HL-60 (cell line): ENCODE results near the gene SNX3.
A peak's percentile ranks its signal among the peaks of the same experiment; 100 is the strongest.
"Not testable (repeated sequence)": the region's sequence is repeated elsewhere in the genome, so short reads cannot be mapped to it uniquely, and the experiment has no call there.

ENCODE experiments used
- DNase-seq, 2 experiments: peaks; one replicate each; pipeline ENCODE4 v3.0.0-alpha.2; 2010 to 2020; ENCODE audit warnings: low read depth in 1 of 2, low spot score in 1 of 2
- H3K27ac ChIP-seq: fragments of 250-450 bp; sonication (Bioruptor Pico); replicated peaks from 2 replicates; pipeline ENCODE4 v1.5.1; 2020; ENCODE audit warnings: mild to moderate bottlenecking, moderate library complexity
- H3K27me3 ChIP-seq: fragments of 250-450 bp; sonication (Bioruptor Pico); 2 replicates; pipeline ENCODE4 v1.5.1; 2021; ENCODE audit warnings: mild to moderate bottlenecking, moderate library complexity; ENCODE audit not compliant: insufficient read depth, poor library complexity, severe bottlenecking
- H3K4me3 ChIP-seq: replicated peaks from 2 replicates; pipeline ENCODE4 v1.5.1; 2011; ENCODE audit warnings: mild to moderate bottlenecking, control low read depth, low read length; ENCODE audit not compliant: insufficient read depth
- GABPA ChIP-seq: IDR thresholded peaks from 2 replicates; pipeline ENCODE4 v1.6.1; 2012; ENCODE audit warnings: low read depth
- POLR2AphosphoS5 ChIP-seq: IDR thresholded peaks from 2 replicates; pipeline ENCODE4 v1.6.1; 2012; ENCODE audit warnings: low read depth
- REST ChIP-seq: IDR thresholded peaks from 2 replicates; pipeline ENCODE4 v1.6.1; 2012; ENCODE audit warnings: low read depth; ENCODE audit not compliant: insufficient replicate concordance
- SPI1 ChIP-seq: IDR thresholded peaks from 2 replicates; pipeline ENCODE4 v1.6.1; 2012; ENCODE audit warnings: low read depth, mild to moderate bottlenecking, borderline replicate concordance
- TF ChIP-seq, protein P1 (sequence below): IDR thresholded peaks from one replicate; pipeline ENCODE4 v1.5.1; 2011; ENCODE audit warnings: low read length, control low read depth, inconsistent platforms; ENCODE audit not compliant: insufficient read depth

SNX3 gene

DNA sequence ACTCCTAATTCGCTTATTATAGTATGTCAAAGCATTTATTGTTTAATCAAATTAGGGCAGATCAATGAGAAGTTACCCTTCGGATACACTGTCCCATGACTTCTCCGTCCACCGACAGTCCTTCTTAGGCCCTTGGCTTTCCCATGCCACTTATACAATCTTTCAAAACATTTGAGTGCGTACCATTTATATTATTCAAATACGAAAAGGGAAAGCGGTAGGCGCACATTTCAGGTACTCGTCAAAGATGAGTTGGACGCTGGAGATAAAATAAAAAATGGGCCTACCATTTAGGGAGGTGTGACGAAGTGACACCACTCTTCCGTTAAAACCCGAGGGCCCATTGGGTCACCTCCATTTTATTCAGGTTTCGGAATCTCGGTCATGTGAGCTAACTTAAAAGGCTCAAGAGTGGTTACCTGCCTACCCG, 33.5 kb upstream of the SNX3 start:
- H3K4me3 ChIP-seq = peak overlapping the region; percentile 46
- peak in 1 of 2 experiments; percentile 31 for DNase-seq
- no peaks in the 10 kb centered on the region for H3K27me3 ChIP-seq
- TF ChIP-seq, protein P1, sequence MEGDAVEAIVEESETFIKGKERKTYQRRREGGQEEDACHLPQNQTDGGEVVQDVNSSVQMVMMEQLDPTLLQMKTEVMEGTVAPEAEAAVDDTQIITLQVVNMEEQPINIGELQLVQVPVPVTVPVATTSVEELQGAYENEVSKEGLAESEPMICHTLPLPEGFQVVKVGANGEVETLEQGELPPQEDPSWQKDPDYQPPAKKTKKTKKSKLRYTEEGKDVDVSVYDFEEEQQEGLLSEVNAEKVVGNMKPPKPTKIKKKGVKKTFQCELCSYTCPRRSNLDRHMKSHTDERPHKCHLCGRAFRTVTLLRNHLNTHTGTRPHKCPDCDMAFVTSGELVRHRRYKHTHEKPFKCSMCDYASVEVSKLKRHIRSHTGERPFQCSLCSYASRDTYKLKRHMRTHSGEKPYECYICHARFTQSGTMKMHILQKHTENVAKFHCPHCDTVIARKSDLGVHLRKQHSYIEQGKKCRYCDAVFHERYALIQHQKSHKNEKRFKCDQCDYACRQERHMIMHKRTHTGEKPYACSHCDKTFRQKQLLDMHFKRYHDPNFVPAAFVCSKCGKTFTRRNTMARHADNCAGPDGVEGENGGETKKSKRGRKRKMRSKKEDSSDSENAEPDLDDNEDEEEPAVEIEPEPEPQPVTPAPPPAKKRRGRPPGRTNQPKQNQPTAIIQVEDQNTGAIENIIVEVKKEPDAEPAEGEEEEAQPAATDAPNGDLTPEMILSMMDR = no peak
- TF ChIP-seq REST (no peak), SPI1 (no peak), POLR2AphosphoS5 (no peak), GABPA (no peak)
- peak overlapping the region; percentile 98 for H3K27ac ChIP-seq

- Histone ChIP-seq H3K4me3 (no peak overlapping the region; the same call in 1 of the 2 replicates), H3K27me3 (no peaks in the 10 kb centered on the region), H3K27ac (peak overlapping the region; percentile 98)
- TF ChIP-seq POLR2AphosphoS5 = no peak
- DNase-seq = peak in 1 of 2 experiments; percentile 17
Measured at GRCh38 chr6:108293527-108294296, 32.9 kb upstream of the SNX3 start.

GRCh38 chr6:108292561-108292960, 31.7 kb upstream of the SNX3 start:
- H3K27ac ChIP-seq, H3K27me3 ChIP-seq, DNase-seq: not testable (repeated sequence)

DNA sequence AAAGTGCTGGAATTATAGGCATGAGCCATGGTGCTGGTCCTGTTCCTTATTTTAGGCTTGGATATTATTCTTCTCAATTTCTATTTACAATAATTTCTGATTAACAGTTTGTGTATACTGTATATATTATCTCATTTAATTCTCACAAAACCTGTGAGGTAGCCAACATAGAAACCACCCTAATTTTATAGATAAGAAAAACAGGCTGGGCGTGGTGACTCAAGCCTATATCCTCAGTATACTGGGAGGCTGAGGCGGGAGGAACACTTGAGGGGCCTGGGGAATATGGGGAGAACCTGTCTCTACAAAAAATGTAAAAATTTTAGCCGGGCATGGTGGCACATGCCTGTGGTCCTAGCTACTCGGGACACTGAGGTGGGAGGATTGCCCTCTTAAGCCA, 30.3 kb upstream of the SNX3 start:
- Histone ChIP-seq H3K27me3 (no peaks in the 10 kb centered on the region), H3K4me3 (no peak overlapping the region), H3K27ac (no peak overlapping the region)
- DNase-seq = no peak
- TF ChIP-seq SPI1 (no peak), POLR2AphosphoS5 (no peak), REST (no peak)
- TF ChIP-seq, protein P1 = no peak

More at GRCh38 chr6:108292561-108292960, 31.7 kb upstream of the SNX3 start:
- H3K4me3 ChIP-seq = not testable (repeated sequence)

- Histone ChIP-seq H3K27me3 (no peaks in the 10 kb centered on the region), H3K4me3 (no peak overlapping the region), H3K27ac (no peak overlapping the region)
- no peak for TF ChIP-seq REST
- no peak for TF ChIP-seq SPI1
- TF ChIP-seq, protein P1 = no peak
- no peak for TF ChIP-seq POLR2AphosphoS5
- TF ChIP-seq GABPA = no peak
- no peak for DNase-seq
Measured at GRCh38 chr6:108288742-108289141, 27.9 kb upstream of the SNX3 start.
